Measurements from ENCODE around the gene LRCH4. TPM values are rescaled to one million over a fixed set of nuclear protein-coding genes. Genes with fewer than 3 reads are reported as not detected.
A peak's percentile ranks its signal among the peaks of the same experiment; 100 is the strongest.

LRCH4 gene
- polyA plus RNA-seq, 1 donor (not counting 4 experiments of a cell fraction or from before 2014, with no cell fraction given): 4.9 TPM

DNA sequence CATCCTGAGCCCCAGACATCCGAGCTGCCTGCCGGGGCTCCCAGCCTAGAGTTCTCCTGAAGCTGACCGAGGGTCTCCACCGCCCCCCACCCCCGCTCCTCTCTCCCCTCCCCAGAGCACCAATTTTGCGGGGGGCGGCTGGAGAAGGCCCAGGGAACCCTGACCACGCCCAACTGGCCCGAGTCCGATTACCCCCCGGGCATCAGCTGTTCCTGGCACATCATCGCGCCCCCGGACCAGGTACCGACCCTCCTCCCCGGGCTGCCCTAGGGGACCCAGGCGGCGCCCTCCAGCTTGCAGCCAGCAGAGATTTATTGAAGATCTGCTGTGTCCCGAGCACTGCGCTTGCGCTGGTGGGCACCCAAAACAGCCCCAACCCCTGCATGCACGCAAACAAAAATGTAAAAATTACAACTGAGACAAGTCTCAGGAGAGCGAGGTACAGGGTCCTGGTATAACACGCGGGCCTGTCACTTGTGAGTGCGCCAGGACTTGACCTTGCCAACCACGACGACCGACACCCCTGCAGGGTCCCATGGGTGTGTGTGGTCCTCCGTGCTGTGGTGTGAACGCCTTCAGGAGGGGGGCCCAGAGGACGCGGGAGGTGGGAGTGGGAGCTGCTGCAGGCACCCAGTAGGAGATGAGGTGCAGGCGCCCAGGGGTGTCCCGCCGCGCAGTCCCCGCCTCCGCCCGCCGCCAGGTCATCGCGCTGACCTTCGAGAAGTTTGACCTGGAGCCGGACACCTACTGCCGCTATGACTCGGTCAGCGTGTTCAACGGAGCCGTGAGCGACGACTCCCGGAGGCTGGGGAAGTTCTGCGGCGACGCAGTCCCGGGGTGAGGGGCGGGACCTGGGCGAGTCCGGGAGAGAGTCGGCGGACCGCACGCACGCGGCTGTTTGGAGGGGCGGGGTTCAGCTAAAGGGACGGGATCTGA lies 19.3 kb upstream of the LRCH4 start:
- peak overlapping the region; percentile 71 for H2AFZ ChIP-seq (ENCODE audit: control insufficient read depth, low read length)

DNA sequence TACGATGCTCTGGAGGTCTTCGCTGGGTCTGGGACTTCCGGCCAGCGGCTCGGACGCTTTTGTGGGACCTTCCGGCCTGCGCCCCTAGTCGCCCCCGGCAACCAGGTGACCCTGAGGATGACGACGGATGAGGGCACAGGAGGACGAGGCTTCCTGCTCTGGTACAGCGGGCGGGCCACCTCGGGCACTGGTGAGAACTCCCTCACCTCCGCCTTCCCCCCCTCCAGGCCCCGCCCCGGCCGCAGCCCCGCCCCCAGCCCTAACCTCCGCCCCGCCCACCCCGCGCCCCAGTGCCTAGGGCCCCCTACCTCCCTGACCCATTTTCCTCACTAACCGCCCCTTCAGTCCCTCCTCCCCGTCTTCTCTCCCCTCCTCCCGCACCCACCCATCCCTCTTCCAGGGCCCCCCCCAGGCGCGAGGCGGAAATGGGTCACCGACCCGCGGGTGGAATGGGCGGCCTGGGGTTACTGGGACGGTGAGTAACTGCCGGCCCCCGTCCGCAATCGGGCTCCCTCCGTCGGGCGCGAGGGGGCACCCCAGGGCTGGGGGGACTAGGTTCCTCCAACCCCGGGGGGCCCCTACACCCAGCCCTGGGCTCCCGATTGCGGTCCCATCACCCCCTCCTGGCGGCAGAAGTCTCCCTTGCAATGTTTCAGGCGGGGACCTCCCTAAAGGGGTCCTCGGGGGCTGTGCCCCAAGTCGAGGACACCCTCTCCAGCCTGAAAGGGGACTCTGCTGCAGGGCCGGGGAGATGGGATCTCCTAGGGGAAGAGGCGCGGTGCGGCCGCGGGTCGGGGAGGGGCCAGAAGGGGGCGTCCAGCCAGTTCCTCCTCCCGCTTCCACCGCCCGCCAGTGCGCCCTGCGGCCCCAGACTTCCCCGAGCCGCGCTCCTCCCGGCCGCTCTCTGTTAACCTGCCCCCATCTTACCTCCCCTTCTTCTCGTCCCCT lies 18.4 kb upstream of the LRCH4 start:
- Histone ChIP-seq H3K79me2 (ENCODE audit: control insufficient read depth, insufficient read depth, low read length) (no peaks in the 10 kb centered on the region), H3K4me2 (ENCODE audit: control insufficient read depth, extremely low read depth, insufficient read depth, low read depth, low read length) (peak overlapping the region; percentile 88), H3K36me3 (ENCODE audit: control insufficient read depth in 2 of 2, extremely low read depth in 1 of 2, insufficient read depth in 2 of 2, low read length in 2 of 2) (no peaks in the 10 kb centered on the region), H3K27ac (ENCODE audit: control insufficient read depth, insufficient read depth, low read length) (no peak overlapping the region), H3K27me3 (ENCODE audit: control insufficient read depth, extremely low read depth, insufficient read depth, low read length) (no peaks in the 10 kb centered on the region), H3K4me3 (ENCODE audit: control insufficient read depth in 2 of 3, extremely low read depth in 1 of 3, insufficient read depth in 2 of 3, low read depth in 1 of 3, low read length in 3 of 3) (peak overlapping the region; percentile 54 to 73 (median 63)), H3K9me1 (ENCODE audit: control insufficient read depth, extremely low read depth, insufficient read depth, low read length) (no peaks in the 10 kb centered on the region), H3K9me3 (ENCODE audit: control insufficient read depth, low read depth, low read length) (no peaks in the 10 kb centered on the region), H3K4me1 (ENCODE audit: control insufficient read depth, extremely low read depth, insufficient read depth, low read length) (peaks cover 6% of the 10 kb centered on the region), H3K9ac (ENCODE audit: control insufficient read depth, extremely low read depth, insufficient read depth, low read length) (peak overlapping the region; percentile 41), H4K20me1 (ENCODE audit: control insufficient read depth, extremely low read depth, insufficient read depth, low read length) (no peaks in the 10 kb centered on the region), H2AFZ (ENCODE audit: control insufficient read depth, low read length) (peak overlapping the region; percentile 71)
- DNase-seq (ENCODE audit: low read depth, low spot score) (no peak), FAIRE-seq (no peak)
- dilution Hi-C loops (cut with MboI; ENCODE audit: extremely low pct_ligation_motif_present, low sequenced_read_pairs): no loop called here
- TF ChIP-seq, protein P1, sequence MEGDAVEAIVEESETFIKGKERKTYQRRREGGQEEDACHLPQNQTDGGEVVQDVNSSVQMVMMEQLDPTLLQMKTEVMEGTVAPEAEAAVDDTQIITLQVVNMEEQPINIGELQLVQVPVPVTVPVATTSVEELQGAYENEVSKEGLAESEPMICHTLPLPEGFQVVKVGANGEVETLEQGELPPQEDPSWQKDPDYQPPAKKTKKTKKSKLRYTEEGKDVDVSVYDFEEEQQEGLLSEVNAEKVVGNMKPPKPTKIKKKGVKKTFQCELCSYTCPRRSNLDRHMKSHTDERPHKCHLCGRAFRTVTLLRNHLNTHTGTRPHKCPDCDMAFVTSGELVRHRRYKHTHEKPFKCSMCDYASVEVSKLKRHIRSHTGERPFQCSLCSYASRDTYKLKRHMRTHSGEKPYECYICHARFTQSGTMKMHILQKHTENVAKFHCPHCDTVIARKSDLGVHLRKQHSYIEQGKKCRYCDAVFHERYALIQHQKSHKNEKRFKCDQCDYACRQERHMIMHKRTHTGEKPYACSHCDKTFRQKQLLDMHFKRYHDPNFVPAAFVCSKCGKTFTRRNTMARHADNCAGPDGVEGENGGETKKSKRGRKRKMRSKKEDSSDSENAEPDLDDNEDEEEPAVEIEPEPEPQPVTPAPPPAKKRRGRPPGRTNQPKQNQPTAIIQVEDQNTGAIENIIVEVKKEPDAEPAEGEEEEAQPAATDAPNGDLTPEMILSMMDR (optimal IDR thresholded peaks at IDR 0.05 in 1 of 3, IDR thresholded peaks at IDR 0.05 in 1 of 3, conservative IDR thresholded peaks at IDR 0.05 in 1 of 3; ENCODE audit: extremely low read depth in 1 of 3, insufficient read depth in 2 of 3, low read length in 3 of 3): peak; percentile 25 to 49 (median 46)
- TF ChIP-seq EZH2 (IDR thresholded peaks at IDR 0.05; ENCODE audit: low read length): no peak

More for the DNA sequence above, 19.3 kb upstream of the LRCH4 start:
- Histone ChIP-seq H3K36me3 (ENCODE audit: control insufficient read depth in 2 of 2, extremely low read depth in 1 of 2, insufficient read depth in 2 of 2, low read length in 2 of 2) (no peaks in the 10 kb centered on the region), H3K4me2 (ENCODE audit: control insufficient read depth, extremely low read depth, insufficient read depth, low read depth, low read length) (peak overlapping the region; percentile 88), H3K9me3 (ENCODE audit: control insufficient read depth, low read depth, low read length) (no peaks in the 10 kb centered on the region), H3K9me1 (ENCODE audit: control insufficient read depth, extremely low read depth, insufficient read depth, low read length) (no peaks in the 10 kb centered on the region), H3K9ac (ENCODE audit: control insufficient read depth, extremely low read depth, insufficient read depth, low read length) (peak overlapping the region; percentile 41), H4K20me1 (ENCODE audit: control insufficient read depth, extremely low read depth, insufficient read depth, low read length) (no peaks in the 10 kb centered on the region), H3K4me3 (ENCODE audit: control insufficient read depth in 2 of 3, extremely low read depth in 1 of 3, insufficient read depth in 2 of 3, low read depth in 1 of 3, low read length in 3 of 3) (peak overlapping the region; percentile 54 to 73 (median 63)), H3K4me1 (ENCODE audit: control insufficient read depth, extremely low read depth, insufficient read depth, low read length) (peaks cover 6% of the 10 kb centered on the region), H3K27me3 (ENCODE audit: control insufficient read depth, extremely low read depth, insufficient read depth, low read length) (no peaks in the 10 kb centered on the region), H3K27ac (ENCODE audit: control insufficient read depth, insufficient read depth, low read length) (no peak overlapping the region), H3K79me2 (ENCODE audit: control insufficient read depth, insufficient read depth, low read length) (no peaks in the 10 kb centered on the region)
- FAIRE-seq: no peak
- dilution Hi-C loops (cut with MboI; ENCODE audit: extremely low pct_ligation_motif_present, low sequenced_read_pairs): no loop called here
- no peak for TF ChIP-seq EZH2 (IDR thresholded peaks at IDR 0.05; ENCODE audit: low read length)
- TF ChIP-seq, protein P1 (optimal IDR thresholded peaks at IDR 0.05 in 1 of 3, IDR thresholded peaks at IDR 0.05 in 1 of 3, conservative IDR thresholded peaks at IDR 0.05 in 1 of 3; ENCODE audit: extremely low read depth in 1 of 3, insufficient read depth in 2 of 3, low read length in 3 of 3): no peak
- DNase-seq (ENCODE audit: low read depth, low spot score): no peak

Data from keratinocyte (primary cell).